IMR-90 (cell line): ENCODE measurements around the gene MYOCD.

Experiments used
- MXI1 ChIP-seq: IDR thresholded peaks from 2 replicates; pipeline ENCODE4 v1.6.1; 2012; ENCODE audit warnings: low read depth, mild to moderate bottlenecking, low read length, moderate library complexity, borderline replicate concordance
- RFX5 ChIP-seq: IDR thresholded peaks from 2 replicates; pipeline ENCODE4 v1.8.0; 2012; ENCODE audit warnings: low read depth, mild to moderate bottlenecking, low read length, moderate library complexity
- TF ChIP-seq, protein P1 (sequence below): conservative IDR thresholded peaks from 2 replicates; pipeline ENCODE4 v1.5.1; 2012; ENCODE audit warnings: mild to moderate bottlenecking, low read depth, low read length, improper control_type of control experiment

DNA sequence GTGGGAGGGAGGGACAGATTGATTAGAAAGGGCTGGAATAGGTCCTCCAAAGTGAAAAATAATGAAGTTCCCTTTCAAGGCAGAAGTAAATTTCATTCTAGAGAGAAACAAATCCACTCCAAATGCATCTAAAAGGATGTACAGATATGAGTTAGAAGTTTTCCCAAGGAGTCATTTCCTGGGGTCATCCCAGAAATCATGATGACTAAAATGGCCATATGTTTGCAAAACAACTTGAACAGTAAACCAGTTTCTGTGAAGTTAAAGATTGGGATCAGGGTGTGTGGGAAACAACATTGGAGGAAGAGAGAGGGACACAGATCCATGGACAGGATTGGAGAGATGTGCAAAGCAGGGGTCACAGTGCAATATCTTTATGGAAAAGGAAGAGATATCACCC is 91.1 kb downstream of the MYOCD start:
- TF ChIP-seq, protein P1, sequence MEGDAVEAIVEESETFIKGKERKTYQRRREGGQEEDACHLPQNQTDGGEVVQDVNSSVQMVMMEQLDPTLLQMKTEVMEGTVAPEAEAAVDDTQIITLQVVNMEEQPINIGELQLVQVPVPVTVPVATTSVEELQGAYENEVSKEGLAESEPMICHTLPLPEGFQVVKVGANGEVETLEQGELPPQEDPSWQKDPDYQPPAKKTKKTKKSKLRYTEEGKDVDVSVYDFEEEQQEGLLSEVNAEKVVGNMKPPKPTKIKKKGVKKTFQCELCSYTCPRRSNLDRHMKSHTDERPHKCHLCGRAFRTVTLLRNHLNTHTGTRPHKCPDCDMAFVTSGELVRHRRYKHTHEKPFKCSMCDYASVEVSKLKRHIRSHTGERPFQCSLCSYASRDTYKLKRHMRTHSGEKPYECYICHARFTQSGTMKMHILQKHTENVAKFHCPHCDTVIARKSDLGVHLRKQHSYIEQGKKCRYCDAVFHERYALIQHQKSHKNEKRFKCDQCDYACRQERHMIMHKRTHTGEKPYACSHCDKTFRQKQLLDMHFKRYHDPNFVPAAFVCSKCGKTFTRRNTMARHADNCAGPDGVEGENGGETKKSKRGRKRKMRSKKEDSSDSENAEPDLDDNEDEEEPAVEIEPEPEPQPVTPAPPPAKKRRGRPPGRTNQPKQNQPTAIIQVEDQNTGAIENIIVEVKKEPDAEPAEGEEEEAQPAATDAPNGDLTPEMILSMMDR = no peak
- TF ChIP-seq RFX5 (no peak), MXI1 (no peak)
